RWPE1 (cell line): ENCODE results near the gene STOML2.

Source experiments
- CTCF ChIA-PET: fragments of 350-600 bp; sonication (Branson Sonifier 250); formaldehyde crosslinking; extraction: SDS; loops from one replicate; lab custom pipeline; 2021; lab: Yijun Ruan, JAX
- POLR2A ChIA-PET: fragments of 400-600 bp; formaldehyde crosslinking; extraction: SDS; loops from one replicate; lab custom pipeline; 2020; ENCODE audit warnings: antibody characterized with exemption; ENCODE audit not compliant: low non-redundant PET; lab: Yijun Ruan, JAX
- DNase-seq: peaks from one replicate; pipeline ENCODE4 v3.0.0; 2012; ENCODE audit warnings: low spot score
- H3K27ac ChIP-seq: fragments of 450-650 bp; 2 replicates; pipeline ENCODE4 v1.5.1; 2017
- CTCF ChIP-seq: fragments of 450-650 bp; conservative IDR thresholded peaks from 2 replicates; pipeline ENCODE4 v1.5.1; 2017; ENCODE audit warnings: low read depth, mild to moderate bottlenecking

Gene STOML2

GRCh38 chr9:35070823-35071813, 31.8 kb downstream of the STOML2 start:
- ChIA-PET POLR2A (interaction anchor here (0.6 to 1.5 kb wide), 3 partner anchors 43 to 361 kb away, joined by 3 to 7 read pairs (median 4); partner anchors contain the start of genes ATOSB and CCL21), CTCF (interaction anchor here (0.6 to 2.0 kb wide), 3 partner anchors 10 to 410 kb away, joined by 3 to 8 read pairs (median 4); partner anchors contain the start of gene PIGO)
- H3K27ac ChIP-seq = peak overlapping the region; percentile 99
- peak; percentile 36 for DNase-seq
- TF ChIP-seq CTCF = no peak

- no peak for TF ChIP-seq CTCF
- ChIA-PET POLR2A (interaction anchor here (0.6 kb wide), 1 partner anchor 649 kb away, joined by 5 read pairs; no protein-coding TSS in a partner anchor), CTCF (no interaction called here)
- DNase-seq = no peak
- no peak overlapping the region for H3K27ac ChIP-seq
These were observed 33.9 kb downstream of the STOML2 start for GRCh38 chr9:35069020-35069419.

GRCh38 chr9:35067056-35067455, 35.9 kb downstream of the STOML2 start:
- DNase-seq = no peak
- ChIA-PET POLR2A (interaction anchor here (0.6 to 0.7 kb wide), 2 partner anchors 69 to 77 kb away, joined by 4 read pairs; partner anchors contain the start of gene DNAJB5), CTCF (interaction anchor here (1.8 kb wide), 1 partner anchor 15 kb away, joined by 8 read pairs; no protein-coding TSS in a partner anchor)
- TF ChIP-seq CTCF = no peak
- H3K27ac ChIP-seq = no peak overlapping the region

- no peak for TF ChIP-seq CTCF
These were observed 42.3 kb downstream of the STOML2 start for GRCh38 chr9:35060548-35061207.

GRCh38 chr9:35059438-35059837, 43.5 kb downstream of the STOML2 start:
- no peak for DNase-seq
- no peak for TF ChIP-seq CTCF
- no peak overlapping the region for H3K27ac ChIP-seq
- ChIA-PET POLR2A (no interaction called here), CTCF (no interaction called here)

More at GRCh38 chr9:35060548-35061207, 42.3 kb downstream of the STOML2 start:
- no peak for DNase-seq
- ChIA-PET POLR2A (no interaction called here), CTCF (interaction anchor here (0.6 kb wide), 2 partner anchors 9 to 10 kb away, joined by 3 to 4 read pairs; no protein-coding TSS in a partner anchor)
- H3K27ac ChIP-seq = no peak overlapping the region

GRCh38 chr9:35057271-35057620, 45.7 kb downstream of the STOML2 start:
- peak overlapping the region; percentile 7; the same call in 1 of the 2 replicates for H3K27ac ChIP-seq
- DNase-seq = no peak
- CTCF ChIA-PET = no interaction called here
- POLR2A ChIA-PET = no interaction called here
- no peak for TF ChIP-seq CTCF
